Measurements from ENCODE around the gene MT1M.

GRCh38 chr16:56589141-56590039, 43.1 kb upstream of the MT1M start, which contains the start of gene MT3:
- TF ChIP-seq CTCF (IDR thresholded peaks at IDR 0.05) (no peak), REST (IDR thresholded peaks at IDR 0.05) (no peak), RAD21 (conservative IDR thresholded peaks at IDR 0.05 in 1 of 2, IDR thresholded peaks at IDR 0.05 in 1 of 2) (no peak), SREBF2 (IDR thresholded peaks at IDR 0.05) (no peak)
